GM20000 (cell line): Measurements from ENCODE around the gene POLDIP3.
A peak's percentile ranks its signal among the peaks of the same experiment; 100 is the strongest.

Source experiments
- DNase-seq: peaks from one replicate; pipeline ENCODE4 v3.0.0; 2012; ENCODE audit warnings: low spot score
- TF ChIP-seq, protein P1 (sequence below): IDR thresholded peaks from 2 replicates; pipeline ENCODE4 v1.5.1; 2012; ENCODE audit warnings: mild to moderate bottlenecking, control low read depth; ENCODE audit errors: extremely low read depth, missing control alignments

POLDIP3 gene

DNA sequence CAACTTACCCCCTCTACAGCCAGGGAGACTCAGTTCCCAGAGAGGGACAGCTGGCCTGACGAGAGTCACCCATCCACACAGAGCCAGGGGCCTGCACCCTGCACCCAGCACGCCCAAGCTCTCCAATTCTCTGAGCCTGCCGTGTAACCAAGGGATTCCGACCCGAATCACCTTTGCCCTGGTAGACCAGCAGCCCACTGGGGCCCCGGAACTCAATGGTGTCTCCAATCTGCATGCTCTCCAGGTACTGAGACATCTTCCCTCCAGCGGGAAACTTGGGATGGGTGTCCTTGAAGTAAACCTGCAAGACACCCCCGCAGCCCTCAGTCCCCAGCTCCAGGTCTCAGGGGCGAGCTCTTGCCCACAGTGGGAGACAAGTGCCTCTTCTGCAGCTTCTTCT, 13.3 kb upstream of the POLDIP3 start:
- no peak for DNase-seq
- TF ChIP-seq, protein P1, sequence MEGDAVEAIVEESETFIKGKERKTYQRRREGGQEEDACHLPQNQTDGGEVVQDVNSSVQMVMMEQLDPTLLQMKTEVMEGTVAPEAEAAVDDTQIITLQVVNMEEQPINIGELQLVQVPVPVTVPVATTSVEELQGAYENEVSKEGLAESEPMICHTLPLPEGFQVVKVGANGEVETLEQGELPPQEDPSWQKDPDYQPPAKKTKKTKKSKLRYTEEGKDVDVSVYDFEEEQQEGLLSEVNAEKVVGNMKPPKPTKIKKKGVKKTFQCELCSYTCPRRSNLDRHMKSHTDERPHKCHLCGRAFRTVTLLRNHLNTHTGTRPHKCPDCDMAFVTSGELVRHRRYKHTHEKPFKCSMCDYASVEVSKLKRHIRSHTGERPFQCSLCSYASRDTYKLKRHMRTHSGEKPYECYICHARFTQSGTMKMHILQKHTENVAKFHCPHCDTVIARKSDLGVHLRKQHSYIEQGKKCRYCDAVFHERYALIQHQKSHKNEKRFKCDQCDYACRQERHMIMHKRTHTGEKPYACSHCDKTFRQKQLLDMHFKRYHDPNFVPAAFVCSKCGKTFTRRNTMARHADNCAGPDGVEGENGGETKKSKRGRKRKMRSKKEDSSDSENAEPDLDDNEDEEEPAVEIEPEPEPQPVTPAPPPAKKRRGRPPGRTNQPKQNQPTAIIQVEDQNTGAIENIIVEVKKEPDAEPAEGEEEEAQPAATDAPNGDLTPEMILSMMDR: no peak

DNA sequence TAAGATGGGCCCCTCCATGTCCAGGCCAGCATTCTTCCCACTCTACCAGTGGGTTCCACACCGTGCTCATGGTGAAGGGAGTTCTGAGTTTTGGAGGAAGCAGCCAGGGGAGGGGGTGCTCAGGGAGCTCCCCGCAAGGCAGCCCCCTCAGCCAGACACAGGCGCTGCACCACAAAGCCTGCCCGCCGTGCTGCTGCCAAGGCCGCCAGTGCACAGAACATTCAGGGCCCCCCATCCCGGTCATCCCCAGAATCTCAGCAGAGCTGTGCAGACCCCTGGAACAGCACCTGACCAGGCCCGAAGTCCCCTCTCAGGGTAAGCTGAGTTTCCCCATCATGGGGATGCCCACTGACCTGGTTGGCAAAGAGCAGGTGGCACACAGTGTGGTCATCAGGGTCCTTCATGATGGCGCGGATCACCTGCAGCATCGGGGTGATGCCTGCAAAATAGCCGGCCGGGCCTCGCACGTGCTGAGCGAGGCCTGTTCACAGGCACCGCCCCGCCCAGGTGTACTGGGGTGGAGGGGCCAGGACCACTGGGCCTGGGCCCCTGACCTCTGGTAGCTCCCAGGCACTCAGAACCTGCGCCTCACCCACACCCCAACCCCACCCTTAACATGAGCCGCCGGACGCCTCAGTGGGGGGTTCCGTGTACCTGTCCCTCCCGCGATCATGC, 12.4 kb upstream of the POLDIP3 start:
- TF ChIP-seq, protein P1: no peak
- no peak for DNase-seq

DNA sequence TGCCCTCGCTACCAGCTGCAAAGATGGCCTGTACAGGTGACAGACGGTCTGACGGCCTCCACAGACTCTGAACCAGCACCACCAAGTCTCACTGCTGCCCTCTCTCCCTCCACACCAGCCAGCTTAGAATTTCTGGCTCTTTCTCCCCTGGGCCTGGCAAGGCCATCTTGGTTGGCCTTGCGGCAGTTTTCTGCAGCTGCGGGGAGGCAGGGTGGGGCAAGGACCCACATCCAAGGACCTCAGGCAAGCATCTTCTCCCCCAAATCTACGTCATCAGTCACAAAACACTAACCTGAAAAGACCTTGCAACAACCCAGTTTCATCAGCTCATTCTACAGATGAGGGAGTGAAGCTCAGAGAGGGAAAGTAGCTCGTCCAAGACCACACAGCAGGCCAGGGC, 11.7 kb upstream of the POLDIP3 start:
- TF ChIP-seq, protein P1: no peak

DNA sequence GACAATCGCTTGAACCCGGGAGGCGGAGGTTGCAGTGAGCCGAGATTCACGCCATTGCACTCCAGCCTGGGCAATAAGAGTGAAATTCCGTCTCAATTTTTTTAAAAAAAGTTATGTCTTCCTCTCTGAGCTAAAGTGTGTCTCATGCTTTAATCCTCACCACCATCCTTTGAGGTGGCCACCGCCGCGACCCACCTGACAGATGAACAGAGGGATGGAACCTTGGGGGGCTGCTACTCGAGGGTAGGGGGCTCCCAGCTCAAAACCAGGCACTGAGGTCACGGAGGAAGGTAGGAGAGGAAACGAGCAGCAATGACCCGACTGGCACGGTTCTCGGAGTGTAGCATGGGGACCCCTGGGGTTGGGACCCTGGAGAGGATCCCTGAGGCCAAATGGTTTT, 10.7 kb upstream of the POLDIP3 start:
- TF ChIP-seq, protein P1: no peak
- DNase-seq: no peak

More for the DNA sequence above, 11.7 kb upstream of the POLDIP3 start:
- no peak for DNase-seq

DNA sequence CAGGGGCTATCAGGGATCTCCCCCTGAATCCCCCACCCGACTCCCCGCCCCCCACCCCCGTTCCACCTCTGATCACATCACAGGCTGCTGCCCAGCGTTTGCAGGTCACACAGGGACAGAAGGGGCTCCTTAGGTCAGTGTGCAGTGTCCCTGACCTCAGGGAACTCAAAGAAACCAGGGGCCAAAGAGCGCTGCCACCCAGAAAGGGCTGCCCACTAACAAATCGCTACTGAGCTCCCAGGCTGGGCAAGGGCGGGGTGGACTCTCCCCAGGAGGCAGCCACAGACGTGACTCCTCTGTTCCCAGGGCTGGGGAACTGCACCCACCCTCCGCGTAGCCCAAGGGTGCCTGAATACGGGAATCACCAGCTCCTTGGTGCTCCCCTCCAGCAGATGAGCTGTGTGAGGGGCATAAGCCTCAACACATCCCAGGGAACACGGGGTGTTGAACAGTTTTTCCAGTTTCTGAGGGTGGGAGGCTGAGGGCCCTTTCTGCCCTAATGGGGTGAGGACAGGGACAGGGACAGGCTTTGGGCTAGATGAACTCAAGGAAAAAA, 9.9 kb upstream of the POLDIP3 start:
- no peak for DNase-seq
- TF ChIP-seq, protein P1: no peak

DNA sequence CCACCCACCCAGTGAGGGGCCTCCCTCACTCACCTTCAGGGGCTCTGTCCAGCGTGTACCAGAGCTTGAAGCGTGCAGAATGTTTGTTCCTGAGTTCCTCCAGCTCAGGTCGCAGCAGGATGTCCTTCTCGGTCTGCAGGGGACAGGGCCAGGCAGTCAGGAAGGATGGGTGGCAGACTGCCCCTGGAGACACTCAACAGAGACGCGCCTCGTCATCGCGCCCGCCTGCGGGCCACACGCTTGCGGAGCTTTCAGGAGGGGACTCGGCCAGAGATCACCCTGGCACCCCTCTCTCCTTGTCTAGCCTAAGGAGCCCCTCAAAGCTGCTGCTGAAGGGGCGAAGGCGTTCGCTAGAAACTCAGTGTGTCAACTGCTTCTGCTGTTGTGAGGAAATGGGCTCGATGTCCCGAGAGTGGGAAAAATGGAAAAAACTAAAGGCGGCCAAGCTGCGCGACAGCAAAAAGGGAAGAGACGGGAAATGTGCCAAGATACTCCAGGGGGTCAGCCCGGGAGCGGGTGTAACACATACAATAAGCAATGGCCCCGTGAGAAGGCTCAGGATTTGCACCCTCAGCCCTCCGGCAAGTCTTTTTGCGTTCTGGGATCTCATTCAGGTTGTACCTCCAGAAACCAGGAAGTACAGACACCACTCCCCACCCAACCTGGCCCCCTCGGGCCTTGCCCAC, 9.2 kb upstream of the POLDIP3 start:
- TF ChIP-seq, protein P1: no peak
- DNase-seq: no peak

DNA sequence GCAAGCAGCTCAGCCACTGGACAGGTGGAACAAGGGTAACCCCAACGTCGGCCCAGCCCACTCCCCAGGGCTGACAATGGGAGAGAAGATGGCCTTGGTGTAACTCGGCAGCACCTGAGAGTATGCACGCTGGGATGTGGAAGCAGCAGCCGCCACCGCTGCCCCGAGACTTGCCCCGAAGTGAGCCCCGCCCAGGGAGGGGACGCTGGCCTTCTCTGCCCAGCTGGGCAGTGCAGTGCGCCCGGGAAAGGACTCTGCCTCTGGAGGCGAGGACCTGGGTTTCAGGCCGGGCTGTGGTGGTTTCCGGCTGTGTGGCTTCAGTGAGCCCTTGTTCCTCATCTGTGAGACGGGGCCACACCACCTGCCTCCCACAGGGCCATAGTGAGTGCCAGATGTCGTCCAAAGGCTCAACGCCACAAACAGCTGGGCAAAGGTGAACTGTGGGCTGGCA, 8.6 kb upstream of the POLDIP3 start:
- TF ChIP-seq, protein P1: no peak
- peak; percentile 59 for DNase-seq
